Right renal pelvis (tissue), 4 donors: Measurements from ENCODE around the gene TBC1D22A. TPM values are rescaled to one million over a fixed set of nuclear protein-coding genes. Genes with fewer than 3 reads are reported as not detected.

ENCODE experiments used
- DNase-seq, 4 donors: peaks; one replicate each; pipeline ENCODE4 v3.0.0-alpha.2; 2013; ENCODE audit warnings: low read depth in 4 of 4, low spot score in 3 of 4, missing footprints in 1 of 4
- polyA plus RNA-seq, 4 donors: library from polyadenylated mRNA; unstranded; fragments of 120-200 nt; gene quantifications; one replicate each; pipeline ENCODE4 v1.2.1, GENCODE V29; 2013; ENCODE audit not compliant: insufficient read length in 4 of 4

TBC1D22A gene
- polyA plus RNA-seq, 4 donors: 17.8 to 19.7 (median 18.2) TPM

DNA sequence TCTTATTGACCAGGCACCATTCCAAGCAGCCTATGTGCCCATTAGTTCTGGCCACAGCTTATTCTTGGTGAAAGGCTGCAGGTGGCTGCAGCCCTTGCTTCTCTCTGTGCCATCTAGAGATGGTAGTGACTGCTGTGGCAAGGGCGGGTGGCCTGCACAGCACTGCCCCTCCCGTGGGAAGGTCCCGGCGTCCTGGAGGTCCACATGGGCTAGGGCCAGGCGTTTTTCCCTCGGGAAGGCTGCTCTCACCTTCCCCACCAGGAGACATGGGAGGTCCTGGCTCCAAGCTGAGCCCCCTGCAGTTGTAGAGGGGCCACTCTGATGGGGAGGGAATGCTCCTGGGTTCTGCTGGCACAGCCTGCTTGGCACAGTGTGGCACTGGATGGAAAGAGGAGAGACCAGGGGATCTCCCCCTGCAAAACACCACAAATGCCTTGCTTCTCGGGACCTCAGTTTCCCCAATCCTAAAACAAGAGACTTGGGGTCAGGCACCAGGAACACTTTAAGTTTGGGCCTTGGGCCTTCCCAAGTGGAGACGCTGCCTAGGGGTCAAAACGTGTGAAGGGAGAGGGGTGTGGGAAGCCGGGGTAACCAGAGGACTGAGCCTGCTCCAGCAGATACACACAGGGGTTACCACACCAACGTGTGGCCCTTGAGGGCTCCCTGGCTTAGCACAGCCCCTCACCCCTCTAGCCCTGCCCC is 10.0 kb upstream of the TBC1D22A start:
- no peak for DNase-seq

DNA sequence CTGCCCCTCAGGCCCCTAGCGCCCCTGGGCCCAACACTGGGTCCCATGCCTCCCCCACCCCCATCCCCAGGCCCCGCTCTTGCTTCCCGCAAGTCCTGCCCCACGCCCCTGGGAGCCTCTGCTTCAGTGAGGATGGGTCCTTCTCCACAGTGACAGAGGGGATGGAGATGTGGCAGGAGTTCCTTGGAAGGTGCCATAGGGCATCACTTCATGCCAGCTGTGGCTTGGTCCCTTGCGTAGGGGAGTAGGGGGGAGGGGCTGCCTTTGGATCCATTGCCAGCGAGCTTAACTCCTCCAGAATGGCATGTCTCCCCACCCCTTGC is 9.5 kb upstream of the TBC1D22A start:
- no peak for DNase-seq

DNA sequence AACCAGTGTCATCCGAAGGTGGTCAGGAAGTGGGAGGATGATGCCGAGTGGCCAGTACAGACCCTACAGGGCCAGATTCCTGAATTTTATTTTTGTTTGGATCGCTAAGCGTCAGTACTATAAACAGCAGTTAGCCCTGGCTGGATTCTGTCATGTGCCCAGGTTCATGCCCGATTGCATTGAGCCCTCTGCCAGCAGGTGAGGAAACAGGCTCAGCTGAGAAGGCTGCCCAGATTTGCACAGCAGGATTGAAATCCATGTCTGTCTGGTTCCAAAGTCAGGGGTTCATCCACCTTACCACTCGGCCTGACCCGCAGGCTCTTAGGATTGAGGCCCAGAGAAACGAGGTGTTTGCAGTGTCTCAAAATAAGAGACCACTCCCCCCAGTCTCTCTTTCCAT is 9.1 kb upstream of the TBC1D22A start:
- no peak for DNase-seq

DNA sequence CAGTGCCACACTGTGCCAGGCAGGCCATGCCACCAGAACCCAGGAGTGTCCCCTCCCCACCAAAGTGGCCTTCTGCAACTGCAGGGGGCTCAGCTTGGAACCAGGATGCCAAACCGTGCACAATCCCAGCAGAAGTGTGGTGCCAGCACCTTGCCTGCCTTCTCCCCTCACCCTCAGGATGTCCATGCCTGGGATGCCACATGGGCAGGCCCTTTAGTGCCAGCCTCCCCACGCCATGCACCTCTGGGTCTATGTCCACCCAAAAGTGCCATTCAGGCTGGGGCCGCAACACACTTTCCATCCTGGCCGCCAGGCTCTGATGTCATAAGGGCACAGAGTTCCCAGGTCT is 8.7 kb upstream of the TBC1D22A start:
- no peak for DNase-seq

DNA sequence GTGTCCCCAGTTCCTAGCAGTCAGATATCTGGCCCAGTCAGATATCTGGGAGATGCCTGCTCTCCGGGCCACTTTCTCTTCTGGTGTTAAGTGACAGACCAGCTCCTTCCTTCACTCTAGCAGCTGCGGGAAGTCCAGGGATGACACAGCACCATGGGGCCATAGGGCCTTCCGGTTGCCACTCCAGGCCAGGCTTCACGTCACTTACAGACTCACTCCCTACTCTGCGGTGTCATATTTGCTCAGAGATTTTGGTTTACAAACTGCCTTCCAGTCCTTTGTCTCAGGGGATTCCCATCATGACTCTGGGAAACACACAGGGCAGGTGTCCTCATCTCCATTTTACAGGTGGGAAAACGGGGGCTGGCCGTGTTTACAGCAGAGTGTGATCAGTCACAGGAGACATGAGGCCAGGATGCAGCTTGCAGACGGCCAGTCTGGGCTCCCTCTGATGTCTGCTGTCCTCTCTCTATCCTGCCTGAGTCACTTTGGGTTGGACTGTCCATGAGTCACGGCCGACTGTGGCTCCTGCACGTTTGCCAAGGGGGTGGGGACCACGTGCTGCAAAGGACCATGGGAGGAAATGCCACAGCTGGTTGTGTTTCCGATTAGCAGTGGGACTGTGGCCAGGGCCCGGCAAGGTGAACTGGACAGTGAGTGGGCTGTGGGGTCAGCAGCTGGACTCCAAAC is 8.2 kb upstream of the TBC1D22A start:
- DNase-seq: no peak

DNA sequence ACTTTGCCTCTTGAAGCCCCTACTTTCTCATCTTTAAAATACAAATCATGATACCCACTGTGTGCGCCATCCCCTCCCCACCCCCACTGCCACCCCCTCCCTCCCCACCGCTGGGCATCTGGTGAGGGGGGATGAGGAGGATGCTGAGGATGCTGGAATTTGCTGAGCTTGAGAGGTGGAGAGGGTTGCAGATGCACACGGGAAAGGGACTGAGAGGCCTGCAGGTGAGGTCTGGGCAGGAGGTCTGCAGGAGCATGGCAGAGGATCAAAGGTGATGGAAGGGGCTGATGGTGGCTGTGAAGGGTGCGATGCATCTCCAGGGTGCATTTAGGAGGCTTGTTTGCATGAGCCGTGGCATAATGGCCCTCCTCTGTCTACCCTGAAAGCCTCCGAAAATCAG is 7.6 kb upstream of the TBC1D22A start:
- DNase-seq: no peak

DNA sequence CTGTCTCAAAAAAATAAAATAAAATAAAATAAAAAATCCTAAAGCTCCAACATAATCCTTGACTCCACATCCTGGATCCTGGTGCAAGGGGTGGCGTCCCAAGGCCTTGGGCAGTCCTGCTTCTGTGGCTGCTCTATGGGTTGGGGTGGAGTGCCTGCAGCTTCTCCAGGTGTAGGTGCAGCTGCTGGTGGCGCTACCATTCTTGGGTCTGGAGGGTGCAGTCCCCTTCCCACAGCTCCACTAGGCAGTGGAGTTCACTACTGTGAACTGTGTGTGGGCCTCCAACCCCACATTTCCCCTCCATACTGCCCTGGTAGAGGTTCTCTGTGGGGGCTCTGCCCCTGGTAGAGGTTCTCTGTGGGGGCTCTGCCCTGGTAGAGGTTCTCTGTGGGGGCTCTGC is 6.9 kb upstream of the TBC1D22A start:
- DNase-seq: no peak

DNA sequence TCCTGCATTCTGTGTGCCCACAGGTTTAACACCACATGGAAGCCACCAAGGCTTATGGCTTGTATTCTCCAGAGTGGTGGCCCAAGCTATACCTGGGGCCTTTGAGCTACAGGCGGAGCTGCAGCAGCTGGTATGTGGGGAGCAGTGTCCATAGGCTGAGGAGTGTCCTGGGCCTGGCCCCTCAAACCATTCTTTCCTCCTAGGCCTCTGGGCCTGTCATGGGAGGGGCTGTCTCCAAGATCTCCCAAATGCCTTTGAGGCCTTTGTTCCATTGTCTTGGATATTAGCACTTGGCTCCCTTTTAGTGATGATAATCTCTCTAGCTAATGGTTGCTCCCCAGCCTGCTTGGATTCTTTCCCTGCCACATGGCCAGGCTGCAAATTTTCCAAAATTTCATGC is 6.4 kb upstream of the TBC1D22A start:
- no peak for DNase-seq

DNA sequence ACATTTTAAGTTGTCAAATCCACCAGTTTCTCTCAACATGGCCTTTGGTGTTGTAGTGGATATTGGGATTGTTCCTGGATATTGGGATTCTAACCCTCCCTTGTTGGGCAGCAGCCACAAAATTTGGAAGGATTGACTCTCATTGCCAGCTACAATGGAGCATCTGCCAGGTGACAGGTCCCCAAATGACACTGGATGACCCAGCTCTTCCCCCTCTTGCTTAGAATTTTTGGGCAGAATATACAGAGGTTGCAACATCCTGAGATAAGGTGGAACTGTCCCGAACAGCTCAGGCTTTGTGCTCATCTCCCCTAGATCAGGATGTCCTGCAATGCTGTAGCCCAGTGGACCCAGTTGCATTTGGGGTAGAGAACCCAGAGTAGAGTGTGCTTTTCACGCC is 5.3 kb upstream of the TBC1D22A start:
- no peak for DNase-seq

DNA sequence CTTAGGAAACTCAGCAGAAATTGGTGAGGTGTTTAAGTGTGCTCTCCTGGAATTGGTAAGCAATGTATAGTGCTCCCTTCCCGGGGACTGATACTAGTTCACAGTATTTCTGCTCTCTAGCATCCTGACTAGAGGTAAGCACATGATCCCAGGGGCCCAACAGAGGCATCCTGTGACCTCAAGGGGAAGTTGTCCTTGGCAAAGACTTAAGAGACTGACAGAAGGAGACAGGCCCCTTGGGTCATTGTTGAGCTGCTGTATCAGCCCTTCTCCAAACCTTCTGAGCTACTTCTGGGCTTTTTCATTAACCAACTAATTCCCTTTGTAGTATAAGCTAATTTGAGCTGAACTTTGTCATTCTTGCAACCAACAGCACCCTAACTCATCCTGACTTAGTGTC is 4.3 kb upstream of the TBC1D22A start:
- DNase-seq: no peak

DNA sequence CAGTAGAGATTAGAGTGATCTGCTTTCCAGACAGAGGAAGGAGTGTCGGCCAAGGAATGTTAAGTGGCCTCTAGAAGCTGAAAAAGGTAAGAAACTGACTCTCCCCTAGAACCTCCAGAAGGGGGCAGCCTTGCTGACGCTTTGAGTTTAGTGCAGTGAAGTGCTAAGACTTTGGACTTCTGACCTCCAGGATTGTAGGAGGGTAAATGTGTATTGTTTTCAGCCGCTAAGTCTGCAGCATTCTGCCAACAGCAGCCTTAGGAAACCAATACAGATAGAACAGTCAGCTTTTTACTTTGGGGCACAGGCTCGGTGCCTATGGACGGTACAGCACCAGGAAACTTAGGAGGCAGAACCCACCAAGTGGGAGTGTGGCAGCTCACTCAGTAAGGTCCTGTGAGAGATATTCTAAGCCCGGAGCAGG is 3.6 kb upstream of the TBC1D22A start:
- DNase-seq: no peak

DNA sequence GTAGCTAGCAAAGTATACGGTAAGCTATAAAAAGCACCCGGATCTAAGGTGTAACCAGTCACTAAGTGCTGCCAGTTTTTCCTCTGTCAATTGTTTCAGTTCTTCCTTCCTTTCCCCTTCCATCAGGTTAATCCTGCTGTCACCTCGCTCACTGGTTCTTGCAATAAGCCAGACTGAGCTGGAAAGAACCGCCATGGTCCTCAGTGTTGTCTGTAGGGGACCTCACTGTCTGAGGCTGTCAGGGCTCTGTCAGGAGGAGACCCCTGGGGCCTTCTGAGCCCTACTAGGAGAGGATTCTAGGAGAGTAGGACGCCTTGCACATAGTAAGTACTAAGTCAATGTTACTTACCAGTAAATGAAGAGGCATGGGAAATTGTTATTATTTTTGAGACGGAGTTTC is 1.4 kb upstream of the TBC1D22A start:
- DNase-seq: no peak

DNA sequence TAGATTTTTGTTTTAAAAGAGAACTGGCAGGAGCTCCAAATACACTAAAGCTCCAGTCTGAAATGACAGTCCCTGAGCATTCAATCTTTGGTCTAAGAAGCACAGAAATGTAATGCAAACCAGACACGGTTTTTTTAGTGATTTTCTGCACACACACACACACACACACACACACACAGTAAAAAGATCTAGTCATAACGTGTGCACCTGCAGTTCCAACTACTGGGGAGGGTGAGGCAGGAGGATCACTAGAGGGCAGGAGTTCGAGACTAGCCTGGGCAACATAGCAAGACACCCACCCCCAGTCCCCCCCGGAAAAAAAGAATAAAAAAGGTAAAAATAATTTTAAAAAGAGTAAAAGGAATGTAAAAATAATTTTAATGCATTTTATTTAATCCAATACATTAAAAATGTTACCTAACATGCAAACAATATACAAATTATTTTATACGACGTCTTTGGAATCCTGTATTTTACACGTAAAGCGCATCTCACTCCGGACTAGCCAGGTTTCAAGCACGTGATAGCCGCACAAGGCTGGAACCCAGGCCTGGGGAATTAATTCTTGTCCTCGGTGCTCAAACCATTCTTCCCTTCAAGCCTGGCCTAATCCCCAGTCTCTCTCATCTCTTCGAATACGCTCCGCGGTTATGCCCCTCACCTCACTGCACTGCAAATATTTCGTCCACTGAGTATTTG is 762 bp upstream of the TBC1D22A start:
- no peak for DNase-seq

DNA sequence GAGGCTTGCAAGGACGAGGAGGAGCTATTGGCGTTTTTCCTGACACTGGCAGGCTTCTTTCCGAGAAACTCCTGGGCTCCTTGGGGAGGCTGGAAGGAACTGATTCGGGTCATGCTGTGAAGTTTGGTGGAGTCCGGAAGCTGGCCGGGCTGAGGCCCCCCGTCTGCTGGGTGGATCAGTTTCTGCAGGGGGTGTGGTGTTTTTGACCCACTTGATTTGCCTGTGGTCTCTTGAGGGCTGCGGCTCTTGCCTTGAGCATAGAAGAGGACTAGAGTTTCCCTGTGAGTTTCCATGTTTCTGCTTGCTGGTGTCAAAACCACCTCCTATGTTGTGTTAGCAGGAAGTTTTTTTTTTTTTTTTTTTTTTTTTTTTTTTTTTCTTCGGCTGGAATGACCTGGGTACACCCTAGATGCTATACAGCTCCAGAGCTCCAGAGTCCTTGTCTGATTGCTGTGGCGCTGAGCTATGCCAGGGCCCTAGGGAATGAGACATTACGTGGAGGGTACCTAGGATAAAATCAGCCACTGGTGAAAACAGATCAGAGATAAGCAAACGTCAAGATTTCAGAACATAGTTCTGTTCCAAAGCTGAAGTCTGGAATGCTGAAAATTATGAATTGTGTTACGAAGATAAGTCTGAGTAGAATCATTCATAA is 728 bp downstream of the TBC1D22A start:
- no peak for DNase-seq

DNA sequence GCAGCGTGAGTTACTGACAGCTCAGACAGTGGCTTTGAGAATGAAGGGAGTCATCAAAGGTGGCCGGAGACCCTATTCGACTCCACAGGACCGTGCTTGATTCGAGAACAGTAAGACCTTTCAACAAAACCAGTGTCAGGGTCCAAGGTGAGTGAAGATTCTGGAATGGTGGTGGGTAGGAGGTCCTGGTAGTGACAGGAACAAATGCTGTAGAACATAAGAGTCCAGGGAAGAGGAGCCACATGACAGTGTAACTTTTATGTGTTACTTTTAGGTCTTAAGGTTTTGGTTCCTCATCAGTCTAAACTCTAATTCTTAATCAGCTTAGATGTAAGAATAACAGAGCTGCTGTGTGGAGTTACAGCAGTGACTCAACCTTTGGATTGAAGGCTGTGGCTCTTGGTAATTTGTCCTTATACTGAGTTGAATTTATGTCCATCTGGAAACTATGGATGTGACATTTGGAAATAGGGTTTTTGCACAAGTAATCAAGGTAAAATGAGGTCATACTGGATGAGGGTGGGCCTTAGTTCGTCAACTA is 1.8 kb downstream of the TBC1D22A start:
- no peak for DNase-seq

DNA sequence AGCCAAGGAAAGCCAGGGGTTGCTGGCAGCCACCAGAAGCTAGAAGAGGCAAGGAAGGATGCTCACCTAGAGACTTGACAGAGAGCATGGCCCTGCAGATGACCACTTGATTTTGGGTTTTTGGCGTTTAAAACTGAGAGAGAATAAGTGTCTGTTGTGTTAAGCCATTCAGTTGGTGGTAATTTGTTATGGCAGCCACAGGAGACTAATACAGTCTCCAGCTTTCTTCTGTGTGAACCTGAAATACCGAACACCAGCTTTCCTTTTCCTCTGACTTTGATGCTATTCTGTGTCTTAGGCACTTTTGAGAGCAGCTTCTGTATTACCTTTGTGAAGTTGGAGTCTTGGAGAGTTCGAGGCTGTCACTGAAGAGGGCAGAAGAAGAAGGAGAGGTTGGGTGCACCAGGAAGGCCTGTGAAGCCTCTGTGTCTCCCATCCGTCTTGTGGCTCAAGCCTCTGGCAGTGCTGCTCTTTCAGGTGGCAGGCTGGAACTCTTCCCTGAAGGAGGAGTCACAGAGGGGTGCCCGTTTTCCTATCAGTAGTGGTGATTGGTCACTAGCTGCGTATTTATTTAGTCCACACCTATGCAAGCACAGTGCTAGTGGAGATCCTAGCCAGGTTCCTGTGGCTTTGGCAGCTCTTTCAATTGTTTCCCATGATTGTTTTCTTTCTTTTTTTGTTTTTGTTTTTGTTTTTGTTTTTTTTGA is 2.5 kb downstream of the TBC1D22A start:
- DNase-seq: no peak

DNA sequence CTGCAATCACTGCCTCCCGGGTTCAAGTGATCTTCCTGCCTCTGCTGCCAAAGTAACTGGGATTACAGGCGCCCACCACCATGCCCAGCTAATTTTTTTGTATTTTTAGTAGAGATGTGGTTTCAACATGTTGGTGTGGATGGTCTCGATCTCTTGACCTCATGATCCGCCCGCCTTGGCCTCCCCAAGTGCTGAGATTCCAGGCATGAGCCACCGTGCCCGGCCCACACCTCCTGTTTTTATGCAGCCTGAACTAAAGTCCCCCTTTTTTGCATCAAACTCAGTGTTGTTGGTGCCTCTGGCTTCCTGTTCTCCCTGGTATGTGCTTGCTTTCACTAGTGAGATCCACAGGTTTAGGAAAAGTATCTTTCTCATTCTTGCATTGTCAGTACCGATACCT is 4.2 kb downstream of the TBC1D22A start:
- no peak for DNase-seq

DNA sequence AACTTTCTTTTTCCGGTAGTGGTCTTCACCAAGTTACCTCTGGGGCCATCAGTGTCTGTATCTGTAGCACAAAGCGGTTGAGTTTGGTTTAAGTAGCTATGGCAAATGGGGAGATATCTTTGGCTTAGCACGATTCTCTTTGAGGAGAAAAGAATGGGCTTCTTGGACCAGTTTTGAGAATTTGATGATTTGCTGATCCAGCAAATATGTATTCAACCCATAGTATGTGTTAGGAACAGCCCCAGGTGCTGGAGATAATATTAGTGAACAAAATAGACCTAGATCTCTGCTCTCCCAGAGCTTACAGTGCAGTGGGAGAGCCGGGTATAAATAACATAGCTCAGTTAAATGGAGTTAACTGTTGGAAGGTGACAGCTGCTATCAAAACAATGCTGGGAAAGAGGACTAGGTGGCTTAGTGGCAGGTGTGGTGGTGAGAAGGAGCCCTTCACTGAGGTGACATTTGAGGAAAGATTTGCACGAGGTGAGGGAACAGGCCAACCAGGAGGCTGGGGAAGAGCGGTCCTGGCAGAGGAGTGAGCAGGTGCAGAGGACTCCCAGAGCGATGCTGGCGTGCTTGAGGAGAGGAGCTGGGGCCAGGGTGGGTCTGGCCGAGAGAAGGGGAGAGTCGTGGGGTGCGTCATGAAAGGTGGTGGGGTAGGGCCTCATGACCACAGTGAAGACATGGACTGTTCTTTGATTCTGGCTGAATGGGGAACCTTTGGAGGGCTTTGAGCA is 5.0 kb downstream of the TBC1D22A start:
- no peak for DNase-seq

DNA sequence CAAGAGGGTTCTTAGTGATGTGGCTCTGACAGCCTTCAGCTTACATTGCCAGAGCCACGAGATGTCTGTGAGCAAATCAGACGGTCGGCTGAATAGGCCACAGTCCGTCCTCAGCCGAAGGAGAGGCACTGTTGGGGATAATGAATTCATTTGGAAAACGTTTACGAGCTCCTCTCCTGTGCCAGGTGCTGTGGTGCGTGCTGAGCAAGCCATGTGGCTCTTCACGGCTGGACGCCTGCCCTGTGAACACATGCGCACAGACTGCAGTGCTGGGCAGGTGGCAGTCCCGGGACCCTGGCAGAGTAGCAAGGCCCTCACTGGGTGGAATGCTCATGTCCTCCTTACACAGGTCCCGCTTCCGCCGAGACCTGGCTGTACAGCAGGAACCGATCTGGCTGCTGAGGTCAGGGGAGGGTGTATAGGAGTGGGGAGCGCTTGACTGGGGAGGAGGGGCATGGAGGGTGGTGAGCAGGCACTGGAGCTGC is 6.8 kb downstream of the TBC1D22A start:
- no peak for DNase-seq

DNA sequence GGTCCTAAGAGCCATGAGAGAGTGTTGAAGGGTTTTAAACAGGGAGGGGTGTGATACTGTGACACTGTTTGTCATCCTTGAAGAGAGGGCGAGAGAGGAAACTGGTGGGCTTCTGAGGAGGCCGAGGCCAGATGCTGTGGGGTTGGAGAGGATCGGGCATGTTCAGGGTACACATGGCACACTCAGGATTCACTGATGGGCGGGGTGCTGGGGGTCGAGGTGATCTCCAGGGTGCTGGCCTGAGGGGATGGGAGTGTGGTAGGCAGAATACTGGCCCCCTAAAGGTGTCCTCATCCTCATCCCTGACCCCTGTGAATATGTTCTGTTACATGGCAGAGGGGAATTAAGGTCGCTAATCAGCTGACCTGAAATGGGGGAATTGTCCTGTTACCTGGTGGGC is 7.3 kb downstream of the TBC1D22A start:
- no peak for DNase-seq
